22Rv1 (cell line): ENCODE results near the gene ABCA13.

Experiments
- ZFX ChIP-seq: fragments of 450-650 bp; IDR thresholded peaks from 2 replicates; pipeline ENCODE4 v1.6.1; 2017; ENCODE audit warnings: antibody characterized with exemption, borderline replicate concordance
- TF ChIP-seq, protein P1 (sequence below): fragments of 450-650 bp; IDR thresholded peaks from 2 replicates; pipeline ENCODE4 v1.5.1; 2017; ENCODE audit warnings: mild to moderate bottlenecking

- TF ChIP-seq, protein P1, sequence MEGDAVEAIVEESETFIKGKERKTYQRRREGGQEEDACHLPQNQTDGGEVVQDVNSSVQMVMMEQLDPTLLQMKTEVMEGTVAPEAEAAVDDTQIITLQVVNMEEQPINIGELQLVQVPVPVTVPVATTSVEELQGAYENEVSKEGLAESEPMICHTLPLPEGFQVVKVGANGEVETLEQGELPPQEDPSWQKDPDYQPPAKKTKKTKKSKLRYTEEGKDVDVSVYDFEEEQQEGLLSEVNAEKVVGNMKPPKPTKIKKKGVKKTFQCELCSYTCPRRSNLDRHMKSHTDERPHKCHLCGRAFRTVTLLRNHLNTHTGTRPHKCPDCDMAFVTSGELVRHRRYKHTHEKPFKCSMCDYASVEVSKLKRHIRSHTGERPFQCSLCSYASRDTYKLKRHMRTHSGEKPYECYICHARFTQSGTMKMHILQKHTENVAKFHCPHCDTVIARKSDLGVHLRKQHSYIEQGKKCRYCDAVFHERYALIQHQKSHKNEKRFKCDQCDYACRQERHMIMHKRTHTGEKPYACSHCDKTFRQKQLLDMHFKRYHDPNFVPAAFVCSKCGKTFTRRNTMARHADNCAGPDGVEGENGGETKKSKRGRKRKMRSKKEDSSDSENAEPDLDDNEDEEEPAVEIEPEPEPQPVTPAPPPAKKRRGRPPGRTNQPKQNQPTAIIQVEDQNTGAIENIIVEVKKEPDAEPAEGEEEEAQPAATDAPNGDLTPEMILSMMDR, result no peak
- TF ChIP-seq ZFX, result no peak
These were observed 193.8 kb downstream of the ABCA13 start for GRCh38 chr7:48365010-48365409.
